Measurements from ENCODE around the gene TBC1D22A. TPM values are rescaled to one million over a fixed set of nuclear protein-coding genes. Genes with fewer than 3 reads are reported as not detected.

TBC1D22A gene
- total and polyA plus RNA-seq, 7 experiments from 2014 or later, result 18.6 to 50.1 (median 39.3) TPM

GRCh38 chr22:46983046-46983445 is 220.6 kb downstream of the TBC1D22A start:
- Mint-ChIP-seq H3K27ac (peak overlapping the region in 1 of 9 donors; percentile 56), H3K4me3 (no peak overlapping the region), H3K36me3 (peaks cover 5 to 38% (median 20%) of the 10 kb centered on the region in 5 donors), H3K9me3 (no peaks in the 10 kb centered on the region), H3K27me3 (no peaks in the 10 kb centered on the region), H3K4me1 (peaks cover 0 to 24% (median 12%) of the 10 kb centered on the region in 7 donors)
- no peaks in the 10 kb centered on the region for H3K9me3 ChIP-seq (ENCODE audit: control insufficient read depth in 2 of 3, low read length in 3 of 3)
- CTCF ChIA-PET, result no interaction called here
- H3K4me3 ChIP-seq (ENCODE audit: low read length), result no peak overlapping the region
- intact Hi-C loops (cut with micrococcal nuclease), result no loop called here
- peaks cover 0 to 12% (median 0%) of the 10 kb centered on the region in 3 experiments for H3K36me3 ChIP-seq (ENCODE audit: control insufficient read depth in 2 of 3, insufficient read depth in 3 of 3, low read length in 3 of 3)
- no peak for DNase-seq
- no peak overlapping the region for H3K27ac ChIP-seq (ENCODE audit: low read depth, low read length)
- POLR2A ChIA-PET, result no interaction called here
- no peaks in the 10 kb centered on the region for H3K4me1 ChIP-seq (ENCODE audit: control insufficient read depth in 2 of 2, insufficient read depth in 2 of 2, low read length in 2 of 2)
- H3K27me3 ChIP-seq (ENCODE audit: control insufficient read depth in 2 of 2, insufficient read depth in 2 of 2, low read length in 2 of 2), result no peaks in the 10 kb centered on the region
- no peak for ATAC-seq

- no peaks in the 10 kb centered on the region for H3K9me3 Mint-ChIP-seq
- no peaks in the 10 kb centered on the region for H3K9me3 ChIP-seq (ENCODE audit: control insufficient read depth in 2 of 3, low read length in 3 of 3)
- ATAC-seq (no peak), DNase-seq (no peak)
- no peaks in the 10 kb centered on the region for H3K36me3 ChIP-seq (ENCODE audit: control insufficient read depth in 2 of 3, insufficient read depth in 3 of 3, low read length in 3 of 3)
- H3K4me1 Mint-ChIP-seq, result peaks cover 0 to 24% (median 12%) of the 10 kb centered on the region in 7 donors
- ChIA-PET POLR2A (no interaction called here), CTCF (no interaction called here)
- no peak overlapping the region for H3K4me3 ChIP-seq (ENCODE audit: low read length)
- no peaks in the 10 kb centered on the region for H3K4me1 ChIP-seq (ENCODE audit: control insufficient read depth in 2 of 2, insufficient read depth in 2 of 2, low read length in 2 of 2)
- no peak overlapping the region for H3K27ac ChIP-seq (ENCODE audit: low read depth, low read length)
- H3K36me3 Mint-ChIP-seq, result peaks cover 0 to 29% (median 7%) of the 10 kb centered on the region in 5 donors
- H3K27me3 ChIP-seq (ENCODE audit: control insufficient read depth in 2 of 2, insufficient read depth in 2 of 2, low read length in 2 of 2), result no peaks in the 10 kb centered on the region
- no peak overlapping the region for H3K27ac Mint-ChIP-seq
- no peaks in the 10 kb centered on the region for H3K27me3 Mint-ChIP-seq
- intact Hi-C loops (cut with micrococcal nuclease), result no loop called here
- no peak overlapping the region for H3K4me3 Mint-ChIP-seq
Measured at GRCh38 chr22:46984751-46985506, 222.5 kb downstream of the TBC1D22A start.

GRCh38 chr22:46985507-46985882 is 223.0 kb downstream of the TBC1D22A start:
- H3K36me3 ChIP-seq (ENCODE audit: control insufficient read depth in 2 of 3, insufficient read depth in 3 of 3, low read length in 3 of 3), result peaks cover 0 to 4% (median 2%) of the 10 kb centered on the region in 3 experiments
- Mint-ChIP-seq H3K27me3 (no peaks in the 10 kb centered on the region), H3K4me1 (peaks cover 0 to 24% (median 12%) of the 10 kb centered on the region in 7 donors), H3K4me3 (no peak overlapping the region), H3K36me3 (peaks cover 0 to 34% (median 7%) of the 10 kb centered on the region in 5 donors), H3K27ac (no peak overlapping the region), H3K9me3 (no peaks in the 10 kb centered on the region)
- DNase-seq (no peak), ATAC-seq (no peak)
- H3K9me3 ChIP-seq (ENCODE audit: control insufficient read depth in 2 of 3, low read length in 3 of 3), result no peaks in the 10 kb centered on the region
- no peaks in the 10 kb centered on the region for H3K27me3 ChIP-seq (ENCODE audit: control insufficient read depth in 2 of 2, insufficient read depth in 2 of 2, low read length in 2 of 2)
- ChIA-PET CTCF (interaction anchor here (0.7 kb wide), 1 partner anchor 427 kb away, joined by 3 read pairs; no protein-coding TSS in a partner anchor), POLR2A (no interaction called here)
- no peaks in the 10 kb centered on the region for H3K4me1 ChIP-seq (ENCODE audit: control insufficient read depth in 2 of 2, insufficient read depth in 2 of 2, low read length in 2 of 2)
- no peak overlapping the region for H3K27ac ChIP-seq (ENCODE audit: low read depth, low read length)
- H3K4me3 ChIP-seq (ENCODE audit: low read length), result no peak overlapping the region
- intact Hi-C loops (cut with micrococcal nuclease), result no loop called here

- no peaks in the 10 kb centered on the region for H3K27me3 ChIP-seq (ENCODE audit: control insufficient read depth in 2 of 2, insufficient read depth in 2 of 2, low read length in 2 of 2)
- CTCF ChIA-PET, result no interaction called here
- no peaks in the 10 kb centered on the region for H3K4me1 ChIP-seq (ENCODE audit: control insufficient read depth in 2 of 2, insufficient read depth in 2 of 2, low read length in 2 of 2)
- no peaks in the 10 kb centered on the region for H3K9me3 ChIP-seq (ENCODE audit: control insufficient read depth in 2 of 3, low read length in 3 of 3)
- no peaks in the 10 kb centered on the region for H3K9me3 Mint-ChIP-seq
- no peak overlapping the region for H3K4me3 Mint-ChIP-seq
- DNase-seq, result no peak
- peaks cover 0 to 15% (median 8%) of the 10 kb centered on the region in 3 experiments for H3K36me3 ChIP-seq (ENCODE audit: control insufficient read depth in 2 of 3, insufficient read depth in 3 of 3, low read length in 3 of 3)
- no peak for ATAC-seq
- H3K36me3 Mint-ChIP-seq, result peaks cover 0 to 35% (median 9%) of the 10 kb centered on the region in 5 donors
- POLR2A ChIA-PET, result no interaction called here
- H3K27ac Mint-ChIP-seq, result no peak overlapping the region
- intact Hi-C loops (cut with micrococcal nuclease), result no loop called here
- no peak overlapping the region for H3K27ac ChIP-seq (ENCODE audit: low read depth, low read length)
- peaks cover 0 to 19% (median 10%) of the 10 kb centered on the region in 7 donors for H3K4me1 Mint-ChIP-seq
- H3K4me3 ChIP-seq (ENCODE audit: low read length), result no peak overlapping the region
- H3K27me3 Mint-ChIP-seq, result no peaks in the 10 kb centered on the region
Measured at GRCh38 chr22:46986788-46987187, 224.3 kb downstream of the TBC1D22A start.

- intact Hi-C loops (cut with micrococcal nuclease), result no loop called here
- H3K4me1 Mint-ChIP-seq, result peaks cover 0 to 3% (median 0%) of the 10 kb centered on the region in 7 donors
- no peak overlapping the region for H3K4me3 Mint-ChIP-seq
- Histone ChIP-seq H3K36me3 (ENCODE audit: control insufficient read depth in 2 of 3, insufficient read depth in 3 of 3, low read length in 3 of 3) (peaks cover 0 to 36% (median 16%) of the 10 kb centered on the region in 3 experiments), H3K27me3 (ENCODE audit: control insufficient read depth in 2 of 2, insufficient read depth in 2 of 2, low read length in 2 of 2) (no peaks in the 10 kb centered on the region), H3K9me3 (ENCODE audit: control insufficient read depth in 2 of 3, low read length in 3 of 3) (no peaks in the 10 kb centered on the region), H3K4me1 (ENCODE audit: control insufficient read depth in 2 of 2, insufficient read depth in 2 of 2, low read length in 2 of 2) (no peaks in the 10 kb centered on the region), H3K27ac (ENCODE audit: low read depth, low read length) (no peak overlapping the region), H3K4me3 (ENCODE audit: low read length) (no peak overlapping the region)
- peak overlapping the region in 3 of 9 donors; percentile 15 to 63 (median 45) for H3K27ac Mint-ChIP-seq
- ChIA-PET POLR2A (no interaction called here), CTCF (no interaction called here)
- no peaks in the 10 kb centered on the region for H3K9me3 Mint-ChIP-seq
- ATAC-seq (no peak), DNase-seq (no peak)
- H3K36me3 Mint-ChIP-seq, result peaks cover 3 to 21% (median 9%) of the 10 kb centered on the region in 5 donors
- no peaks in the 10 kb centered on the region for H3K27me3 Mint-ChIP-seq
Measured at GRCh38 chr22:46990937-46991550, 228.6 kb downstream of the TBC1D22A start.

GRCh38 chr22:46991666-46992065 is 229.2 kb downstream of the TBC1D22A start:
- H3K27ac ChIP-seq (ENCODE audit: low read depth, low read length), result no peak overlapping the region
- no peak overlapping the region for H3K27ac Mint-ChIP-seq
- intact Hi-C loops (cut with micrococcal nuclease), result no loop called here
- ATAC-seq (no peak), DNase-seq (no peak)
- H3K9me3 ChIP-seq (ENCODE audit: control insufficient read depth in 2 of 3, low read length in 3 of 3), result no peaks in the 10 kb centered on the region
- H3K4me1 Mint-ChIP-seq, result peaks cover 0 to 3% (median 0%) of the 10 kb centered on the region in 7 donors
- POLR2A ChIA-PET, result no interaction called here
- H3K36me3 ChIP-seq (ENCODE audit: control insufficient read depth in 2 of 3, insufficient read depth in 3 of 3, low read length in 3 of 3), result peaks cover 0 to 42% (median 16%) of the 10 kb centered on the region in 3 experiments
- H3K27me3 ChIP-seq (ENCODE audit: control insufficient read depth in 2 of 2, insufficient read depth in 2 of 2, low read length in 2 of 2), result no peaks in the 10 kb centered on the region
- no peaks in the 10 kb centered on the region for H3K27me3 Mint-ChIP-seq
- H3K4me3 Mint-ChIP-seq, result no peak overlapping the region
- no peaks in the 10 kb centered on the region for H3K9me3 Mint-ChIP-seq
- no peaks in the 10 kb centered on the region for H3K4me1 ChIP-seq (ENCODE audit: control insufficient read depth in 2 of 2, insufficient read depth in 2 of 2, low read length in 2 of 2)
- CTCF ChIA-PET, result no interaction called here
- peaks cover 3 to 21% (median 11%) of the 10 kb centered on the region in 5 donors for H3K36me3 Mint-ChIP-seq
- H3K4me3 ChIP-seq (ENCODE audit: low read length), result no peak overlapping the region

All from naive thymus-derived CD4-positive, alpha-beta T cell (primary cell).